ENCODE results near the gene PDK2.
A peak's percentile ranks its signal among the peaks of the same experiment; 100 is the strongest.

Gene PDK2

GRCh38 chr17:50153650-50154575 is 58.8 kb downstream of the PDK2 start:
- DNase-seq = no peak

GRCh38 chr17:50154604-50155003 is 59.5 kb downstream of the PDK2 start:
- no peak for DNase-seq

- no peak for DNase-seq
These were observed 60.1 kb downstream of the PDK2 start for GRCh38 chr17:50155115-50155819.

- no peak for DNase-seq
These were observed 62.7 kb downstream of the PDK2 start for GRCh38 chr17:50157891-50158290.

GRCh38 chr17:50161023-50161910 is 66.1 kb downstream of the PDK2 start:
- DNase-seq = peak; percentile 81
